Calu3 (cell line): ENCODE data around the gene FOXO3B. TPM values are rescaled to one million over a fixed set of nuclear protein-coding genes. Genes with fewer than 3 reads are reported as not detected.

Source experiments
- total RNA-seq: library from RNA; stranded (reverse); gene quantifications from 2 replicates; pipeline ENCODE4 v1.2.3, GENCODE V29; 2022

FOXO3B gene
- total RNA-seq, 1 experiment from 2014 or later = 2.3 TPM

Other genes starting within 250 kb of the FOXO3B start
- gene LGALS9C, start 205.5 kb downstream of the FOXO3B start, total RNA-seq = 1.7 and 4.0 TPM in 2 replicates
- not detected in 2 replicates for gene TBC1D28, start 37.9 kb downstream of the FOXO3B start, total RNA-seq
- 0.50 and 0.54 TPM in 2 replicates for gene FBXW10, start 61.7 kb upstream of the FOXO3B start, total RNA-seq
- 34.5 and 38.4 TPM in 2 replicates for gene TVP23B, start 98.9 kb upstream of the FOXO3B start, total RNA-seq
- gene PRPSAP2, start 175.8 kb upstream of the FOXO3B start, total RNA-seq = 24.6 and 33.0 TPM in 2 replicates